ENCODE results near the gene GPC6.

Gene GPC6

DNA sequence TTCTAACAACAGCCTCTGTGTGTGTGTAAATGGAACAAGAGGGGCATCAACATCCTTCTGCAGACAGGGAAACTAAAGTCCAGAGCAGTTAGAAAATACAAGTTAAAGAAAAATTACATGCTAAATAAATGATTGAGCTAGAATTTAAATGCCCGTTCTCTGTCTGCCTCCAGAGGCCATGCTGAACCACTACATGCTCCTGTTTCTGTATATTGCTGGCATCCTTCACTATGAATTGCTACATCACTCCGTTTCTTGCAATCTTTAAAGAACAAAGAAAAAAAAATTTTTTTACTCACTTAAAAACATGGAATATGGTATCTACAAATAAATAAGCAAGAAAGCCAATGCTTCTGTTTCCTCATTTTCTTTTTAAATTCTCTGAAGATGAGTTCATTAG is 1205.0 kb downstream of the GPC6 start:
- DNase-seq: no peak

DNA sequence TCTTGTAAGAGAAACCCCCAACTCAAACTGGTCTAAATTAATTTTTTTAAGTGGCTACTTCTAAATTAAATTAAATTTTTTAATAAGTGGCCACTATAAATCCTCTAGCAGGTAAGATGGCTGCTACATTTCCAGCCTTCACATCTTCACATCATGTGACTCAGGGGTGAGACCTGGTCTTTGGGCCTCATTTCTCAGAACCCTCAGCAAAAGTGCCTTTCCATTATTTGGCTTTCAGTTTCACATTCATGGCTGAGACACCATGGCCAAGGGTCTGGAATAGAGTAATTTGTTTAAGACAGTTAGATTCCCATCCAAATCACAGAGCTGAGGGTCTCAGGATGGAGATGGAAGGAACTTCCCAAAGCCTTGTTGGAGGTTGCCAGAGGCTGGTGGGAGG is 1205.4 kb downstream of the GPC6 start:
- DNase-seq: no peak

DNA sequence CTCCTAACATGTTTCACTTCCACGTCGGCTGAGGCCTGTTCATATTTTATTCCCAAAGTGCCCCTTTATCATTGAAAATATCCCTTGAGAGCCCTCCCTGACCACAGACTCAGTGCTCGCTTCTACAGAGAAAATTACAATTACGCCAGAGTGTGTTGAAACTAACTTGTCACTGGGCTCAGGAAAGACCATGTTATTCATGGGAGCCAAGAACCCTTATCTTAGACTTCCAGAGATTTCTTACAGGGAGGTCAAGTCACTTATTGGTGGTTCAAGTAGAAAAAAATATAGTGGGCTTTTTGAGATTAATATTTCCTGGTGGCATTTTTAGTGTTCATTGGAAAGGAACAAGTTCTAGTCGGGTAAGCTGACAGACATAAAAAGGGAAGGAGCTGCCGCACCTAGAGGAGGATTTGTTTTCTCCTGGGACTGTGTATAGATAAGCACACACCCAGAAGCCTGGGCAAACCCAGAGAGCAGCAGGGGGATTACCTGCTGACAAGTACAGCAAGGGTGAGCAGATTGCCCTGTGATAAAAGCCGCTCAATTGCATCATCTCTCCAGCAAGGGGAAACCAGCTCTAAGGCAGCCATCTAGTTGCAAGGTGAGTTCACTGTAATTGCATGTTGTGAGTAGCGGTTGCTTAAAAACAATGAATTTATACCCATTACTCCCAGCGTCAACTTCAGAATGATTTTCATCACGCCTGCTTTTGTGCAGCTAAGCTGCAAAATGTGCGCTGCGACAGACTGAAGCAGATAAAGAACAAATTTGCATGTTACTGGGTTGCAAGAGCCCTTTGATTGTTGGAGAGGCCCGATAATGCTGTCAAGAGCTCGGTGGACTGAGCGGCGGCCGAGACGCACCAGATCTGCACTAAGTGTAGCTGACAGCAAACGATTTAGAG is 1206.7 kb downstream of the GPC6 start:
- DNase-seq: peak in 3 of 56 donors; percentile 1 to 25 (median 2)

DNA sequence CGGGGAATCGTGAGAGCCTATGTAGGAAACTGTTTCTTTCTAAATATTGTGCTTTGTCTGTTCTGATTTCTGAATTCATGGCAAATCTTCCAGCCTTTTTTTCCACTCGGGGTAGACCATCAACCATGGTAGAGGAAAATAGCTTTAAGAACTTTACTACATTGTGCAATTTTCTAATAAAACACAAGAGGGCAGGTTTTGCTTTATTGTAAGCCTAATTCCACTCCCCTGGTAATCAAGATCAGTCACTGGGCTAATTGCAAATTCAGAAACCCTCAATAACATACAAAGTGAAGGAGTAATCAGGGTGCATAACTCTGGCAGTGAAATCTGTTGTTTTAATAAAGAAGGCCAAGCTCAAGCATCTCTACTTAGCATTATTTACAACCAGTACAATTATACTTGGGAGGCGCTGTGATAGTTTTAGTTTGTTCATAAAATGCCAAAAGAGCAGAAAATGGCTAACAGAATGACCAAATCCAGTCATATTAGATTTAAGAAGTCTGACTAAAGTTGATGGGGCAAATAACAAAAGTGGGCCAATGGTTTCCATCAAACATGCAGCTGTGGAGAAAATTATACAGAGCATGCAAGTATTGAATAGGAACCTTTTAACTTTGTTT is 1209.1 kb downstream of the GPC6 start:
- DNase-seq: peak in 1 of 56 donors; percentile 64

DNA sequence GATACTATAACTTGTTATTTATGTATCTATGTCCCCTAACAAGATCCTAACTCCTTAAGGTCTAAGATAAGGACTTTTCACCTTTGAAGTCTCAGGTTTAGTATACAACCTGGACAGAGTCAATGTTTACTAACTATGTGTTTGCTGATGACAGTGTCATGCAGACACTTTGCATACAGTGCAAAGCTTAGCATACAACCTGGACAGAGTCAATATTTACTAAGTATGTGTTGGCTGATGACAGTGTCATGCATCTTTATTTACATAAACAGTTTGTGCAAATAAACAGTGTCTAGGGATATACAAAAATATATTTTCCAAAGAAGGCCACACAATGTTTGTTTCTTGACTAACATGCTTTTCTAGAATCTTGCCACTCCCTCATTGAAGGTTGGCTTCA is 1218.2 kb downstream of the GPC6 start:
- DNase-seq: no peak

DNA sequence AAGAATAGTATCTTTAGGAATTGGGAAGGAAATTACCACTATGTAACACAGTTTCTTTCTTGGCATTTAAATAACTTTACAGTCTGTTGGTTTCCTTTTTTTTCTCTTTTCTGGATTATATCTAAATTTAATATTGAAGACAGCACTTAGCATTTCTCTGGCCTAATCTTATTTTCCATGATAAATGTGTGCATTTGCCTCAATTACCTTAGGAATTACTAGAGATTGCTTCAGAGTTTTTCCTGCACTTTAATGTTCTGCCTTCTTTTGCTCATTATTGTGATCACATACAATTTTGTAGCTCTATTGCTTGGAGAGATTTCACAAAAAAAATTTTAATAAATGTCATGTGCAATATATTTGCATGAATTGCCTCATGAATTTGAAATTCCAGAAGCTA is 1227.7 kb downstream of the GPC6 start:
- DNase-seq: no peak

DNA sequence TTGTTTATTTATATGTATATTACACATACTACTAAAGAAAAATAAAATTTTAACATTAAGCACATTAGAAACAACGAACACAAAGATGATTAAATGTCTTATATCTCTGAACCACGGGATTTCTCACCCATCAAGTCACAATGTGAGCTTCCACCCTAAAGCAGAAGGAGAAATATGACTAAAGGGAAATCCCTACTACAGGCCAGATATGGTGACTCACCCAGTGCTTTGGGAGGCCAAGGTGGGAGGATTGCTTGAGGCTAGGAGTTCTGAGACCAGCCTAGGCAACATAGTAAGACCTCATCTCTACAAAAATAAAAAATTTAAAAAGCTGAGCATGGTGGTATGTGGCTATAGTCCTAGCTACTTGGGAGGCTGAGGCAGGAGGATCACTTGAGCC is 1228.3 kb downstream of the GPC6 start:
- no peak for DNase-seq

DNA sequence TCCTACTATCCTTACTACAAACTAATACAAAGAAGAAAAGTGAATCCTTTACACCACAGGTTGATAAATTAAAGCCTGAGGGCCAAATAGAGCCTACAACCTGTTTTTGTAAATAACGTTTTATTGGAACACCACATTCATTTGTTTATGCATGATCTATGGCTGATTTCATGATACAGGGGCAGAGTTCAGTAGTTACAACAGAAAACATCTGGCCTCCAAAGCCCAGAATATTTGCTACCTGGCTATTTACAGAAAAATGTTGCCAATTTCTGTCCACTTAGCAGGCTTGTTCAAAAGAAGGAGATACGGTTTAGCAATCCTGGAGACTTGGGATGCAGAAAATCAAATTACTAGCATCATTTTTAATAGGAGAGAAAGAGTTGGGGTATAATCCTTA is 1228.8 kb downstream of the GPC6 start:
- no peak for DNase-seq

Data from amygdala (tissue), 56 donors.